RWPE2 (cell line): ENCODE results near the gene GRK5.

Source experiments
- ATAC-seq: fragments of 200-7000 bp; cut with Tn5 transposase; 3 replicates; pipeline ENCODE4 v1.9.1; 2021; ENCODE audit warnings: low read depth
- DNase-seq: peaks from one replicate; pipeline ENCODE4 v3.0.0-alpha.2; 2020; ENCODE audit warnings: low spot score
- H3K27ac ChIP-seq: fragments of 450-650 bp; 2 replicates; pipeline ENCODE4 v1.5.1; 2017; ENCODE audit warnings: mild to moderate bottlenecking; ENCODE audit not compliant: poor library complexity, severe bottlenecking
- H3K27me3 ChIP-seq: fragments of 250-450 bp; sonication (Bioruptor Pico); 2 replicates; pipeline ENCODE4 v1.5.1; 2021; ENCODE audit warnings: mild to moderate bottlenecking, moderate library complexity; ENCODE audit not compliant: insufficient read depth, poor library complexity, severe bottlenecking
- H3K36me3 ChIP-seq: fragments of 250-450 bp; sonication (Bioruptor Pico); 2 replicates; pipeline ENCODE4 v1.5.1; 2020; ENCODE audit warnings: low read depth, mild to moderate bottlenecking, moderate library complexity
- H3K4me1 ChIP-seq: fragments of 250-450 bp; sonication (Bioruptor Pico); 2 replicates; pipeline ENCODE4 v1.5.1; 2021; ENCODE audit warnings: mild to moderate bottlenecking, moderate library complexity; ENCODE audit not compliant: insufficient read depth, poor library complexity, severe bottlenecking
- H3K4me3 ChIP-seq: fragments of 250-450 bp; sonication (Bioruptor Pico); 2 replicates; pipeline ENCODE4 v1.5.1; 2021; ENCODE audit warnings: mild to moderate bottlenecking, moderate library complexity; ENCODE audit not compliant: severe bottlenecking
- H3K9me3 ChIP-seq: fragments of 250-450 bp; sonication (Bioruptor Pico); 2 replicates; pipeline ENCODE4 v1.5.1; 2021; ENCODE audit warnings: mild to moderate bottlenecking, moderate library complexity; ENCODE audit not compliant: severe bottlenecking
- TF ChIP-seq, protein P1 (sequence below): fragments of 450-650 bp; IDR thresholded peaks from one replicate; pipeline ENCODE4 v1.5.1; 2017; ENCODE audit warnings: mild to moderate bottlenecking, moderate library complexity; ENCODE audit not compliant: poor library complexity, severe bottlenecking

The GRK5 gene

DNA sequence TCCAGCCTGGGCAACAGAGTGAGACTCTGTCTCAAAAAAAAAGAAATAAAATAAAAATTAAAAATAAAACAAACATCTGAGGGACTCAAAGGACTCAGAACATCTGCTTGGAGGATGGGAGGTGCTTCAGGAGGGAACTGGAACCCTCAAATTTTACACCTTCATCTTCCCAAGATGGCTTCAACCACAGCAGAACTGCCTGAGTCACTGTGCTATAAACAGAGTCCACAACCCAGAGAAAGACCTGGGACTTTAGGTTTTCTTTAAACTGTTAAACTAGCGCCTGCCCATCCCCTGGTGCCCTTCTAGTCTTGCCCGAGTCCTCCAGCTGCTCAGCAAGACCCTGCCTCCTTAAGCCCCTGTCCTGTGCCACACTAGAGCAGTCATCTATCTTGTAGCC, 294.3 kb downstream of the GRK5 start:
- Histone ChIP-seq H3K9me3 (no peaks in the 10 kb centered on the region), H3K4me3 (no peak overlapping the region), H3K36me3 (0 out of 2 replicates have a peak, but pooled peaks cover 6% of the 10 kb centered on the region), H3K27me3 (no peaks in the 10 kb centered on the region), H3K27ac (no peak overlapping the region), H3K4me1 (no peaks in the 10 kb centered on the region)
- ATAC-seq: no peak
- DNase-seq: no peak
- TF ChIP-seq, protein P1, sequence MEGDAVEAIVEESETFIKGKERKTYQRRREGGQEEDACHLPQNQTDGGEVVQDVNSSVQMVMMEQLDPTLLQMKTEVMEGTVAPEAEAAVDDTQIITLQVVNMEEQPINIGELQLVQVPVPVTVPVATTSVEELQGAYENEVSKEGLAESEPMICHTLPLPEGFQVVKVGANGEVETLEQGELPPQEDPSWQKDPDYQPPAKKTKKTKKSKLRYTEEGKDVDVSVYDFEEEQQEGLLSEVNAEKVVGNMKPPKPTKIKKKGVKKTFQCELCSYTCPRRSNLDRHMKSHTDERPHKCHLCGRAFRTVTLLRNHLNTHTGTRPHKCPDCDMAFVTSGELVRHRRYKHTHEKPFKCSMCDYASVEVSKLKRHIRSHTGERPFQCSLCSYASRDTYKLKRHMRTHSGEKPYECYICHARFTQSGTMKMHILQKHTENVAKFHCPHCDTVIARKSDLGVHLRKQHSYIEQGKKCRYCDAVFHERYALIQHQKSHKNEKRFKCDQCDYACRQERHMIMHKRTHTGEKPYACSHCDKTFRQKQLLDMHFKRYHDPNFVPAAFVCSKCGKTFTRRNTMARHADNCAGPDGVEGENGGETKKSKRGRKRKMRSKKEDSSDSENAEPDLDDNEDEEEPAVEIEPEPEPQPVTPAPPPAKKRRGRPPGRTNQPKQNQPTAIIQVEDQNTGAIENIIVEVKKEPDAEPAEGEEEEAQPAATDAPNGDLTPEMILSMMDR: no peak

DNA sequence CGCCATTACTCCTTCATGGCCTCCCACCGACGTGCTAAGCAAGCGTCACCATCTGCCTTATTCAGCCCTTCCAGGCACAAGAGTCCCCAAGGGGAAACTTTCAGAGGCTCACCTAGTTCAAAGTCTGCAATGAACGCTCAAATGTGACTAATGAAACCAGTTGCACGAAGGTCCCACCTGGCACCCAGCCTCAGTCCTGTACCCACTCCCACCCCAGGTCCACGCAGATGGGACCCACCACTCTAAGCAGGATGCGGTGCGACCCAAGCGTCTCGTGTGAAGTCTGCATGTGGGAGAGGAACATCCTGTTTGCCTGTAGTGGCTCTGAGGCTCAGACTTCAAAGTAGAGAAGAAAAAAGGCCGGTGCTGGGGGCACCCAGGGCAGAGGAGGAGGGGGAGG, 294.8 kb downstream of the GRK5 start:
- TF ChIP-seq, protein P1: no peak
- H3K27ac ChIP-seq: no peak overlapping the region
- no peak overlapping the region for H3K4me3 ChIP-seq
- H3K27me3 ChIP-seq: no peaks in the 10 kb centered on the region
- H3K36me3 ChIP-seq: 0 out of 2 replicates have a peak, but pooled peaks cover 6% of the 10 kb centered on the region
- DNase-seq (no peak), ATAC-seq (peak; percentile 38; the same call in 2 of the 3 replicates)
- no peaks in the 10 kb centered on the region for H3K9me3 ChIP-seq
- H3K4me1 ChIP-seq: no peaks in the 10 kb centered on the region

DNA sequence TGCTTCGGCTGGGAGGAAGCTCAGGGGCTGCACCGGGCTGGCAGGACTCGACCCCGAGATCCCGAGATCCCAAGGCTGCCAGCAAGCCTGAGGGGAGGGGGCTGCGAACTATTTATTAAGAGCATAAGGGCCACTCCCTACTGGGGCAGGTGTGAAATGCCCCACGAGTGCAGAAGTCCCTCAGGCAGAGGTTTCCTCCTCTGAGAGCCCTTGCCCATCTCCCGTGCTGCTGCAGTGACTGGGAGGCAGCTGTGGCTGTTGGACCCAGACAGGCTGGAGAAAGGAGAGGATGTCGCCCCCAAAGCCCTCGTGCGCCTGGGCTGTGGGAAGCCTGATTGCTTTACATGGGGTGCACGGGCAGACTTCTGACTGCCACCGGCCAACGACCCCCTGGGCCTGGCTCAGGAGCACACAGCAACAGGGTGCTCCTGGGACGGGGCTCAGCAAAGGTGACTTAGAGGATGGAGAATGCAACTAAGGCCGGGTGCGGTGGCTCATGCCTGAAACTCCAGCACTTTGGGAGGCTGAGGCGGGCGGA, 295.3 kb downstream of the GRK5 start:
- Histone ChIP-seq H3K36me3 (0 out of 2 replicates have a peak, but pooled peaks cover 6% of the 10 kb centered on the region), H3K4me3 (no peak overlapping the region), H3K27ac (no peak overlapping the region), H3K4me1 (no peaks in the 10 kb centered on the region), H3K9me3 (no peaks in the 10 kb centered on the region), H3K27me3 (no peaks in the 10 kb centered on the region)
- TF ChIP-seq, protein P1: no peak
- DNase-seq: no peak
- no peak for ATAC-seq

DNA sequence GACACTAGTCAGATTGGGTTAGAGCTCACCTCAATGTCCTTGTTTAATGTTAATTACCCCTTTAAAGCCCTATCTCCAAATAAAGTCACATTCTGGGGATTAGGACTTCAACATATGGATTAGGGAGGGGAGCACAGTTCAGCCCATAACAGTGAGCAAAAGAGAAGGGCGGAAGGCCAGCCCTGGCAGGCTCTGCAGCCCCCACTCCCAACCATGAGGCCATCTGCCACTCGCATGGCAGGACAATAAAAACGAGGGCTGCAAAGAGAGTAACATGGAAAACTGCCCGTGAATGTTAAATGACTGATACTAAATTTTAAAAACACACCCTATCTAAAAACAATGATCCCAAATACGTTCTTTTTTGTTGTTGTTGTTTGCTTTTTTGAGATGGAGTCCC, 296.4 kb downstream of the GRK5 start:
- ATAC-seq (no peak), DNase-seq (no peak)
- Histone ChIP-seq H3K27ac (no peak overlapping the region), H3K4me1 (no peaks in the 10 kb centered on the region), H3K27me3 (no peaks in the 10 kb centered on the region), H3K36me3 (0 out of 2 replicates have a peak, but pooled peaks cover 6% of the 10 kb centered on the region), H3K9me3 (no peaks in the 10 kb centered on the region), H3K4me3 (no peak overlapping the region)
- TF ChIP-seq, protein P1: no peak

DNA sequence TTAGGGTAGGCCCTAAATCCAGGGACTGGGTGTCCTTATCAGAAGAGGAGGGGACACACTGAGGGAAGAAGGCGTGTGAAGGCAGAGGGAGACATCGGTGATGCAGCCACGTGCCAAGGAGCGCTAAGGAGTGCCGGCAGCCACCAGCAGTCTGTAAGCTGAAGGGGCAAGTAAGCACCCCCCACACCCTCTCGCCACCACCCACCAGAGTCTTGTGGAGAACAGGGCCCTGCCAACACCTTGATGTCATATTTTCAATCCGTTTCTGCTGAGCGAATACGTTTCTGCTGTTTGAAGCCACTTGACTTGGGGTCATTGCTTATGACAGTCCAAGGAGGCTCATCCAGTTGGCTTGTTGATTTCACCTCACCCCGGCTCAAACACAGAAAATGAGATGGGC, 297.3 kb downstream of the GRK5 start:
- ATAC-seq: no peak

More for the DNA sequence above, 297.3 kb downstream of the GRK5 start:
- H3K27ac ChIP-seq: no peak overlapping the region
- no peak for DNase-seq
- H3K27me3 ChIP-seq: no peaks in the 10 kb centered on the region
- no peak overlapping the region for H3K4me3 ChIP-seq
- no peaks in the 10 kb centered on the region for H3K4me1 ChIP-seq
- no peaks in the 10 kb centered on the region for H3K9me3 ChIP-seq
- TF ChIP-seq, protein P1: no peak
- H3K36me3 ChIP-seq: 0 out of 2 replicates have a peak, but pooled peaks cover 5% of the 10 kb centered on the region
